ENCODE results near the gene METAP1D.
"Not testable (repeated sequence)": the region's sequence is repeated elsewhere in the genome, so short reads cannot be mapped to it uniquely, and the experiment has no call there.

METAP1D gene

DNA sequence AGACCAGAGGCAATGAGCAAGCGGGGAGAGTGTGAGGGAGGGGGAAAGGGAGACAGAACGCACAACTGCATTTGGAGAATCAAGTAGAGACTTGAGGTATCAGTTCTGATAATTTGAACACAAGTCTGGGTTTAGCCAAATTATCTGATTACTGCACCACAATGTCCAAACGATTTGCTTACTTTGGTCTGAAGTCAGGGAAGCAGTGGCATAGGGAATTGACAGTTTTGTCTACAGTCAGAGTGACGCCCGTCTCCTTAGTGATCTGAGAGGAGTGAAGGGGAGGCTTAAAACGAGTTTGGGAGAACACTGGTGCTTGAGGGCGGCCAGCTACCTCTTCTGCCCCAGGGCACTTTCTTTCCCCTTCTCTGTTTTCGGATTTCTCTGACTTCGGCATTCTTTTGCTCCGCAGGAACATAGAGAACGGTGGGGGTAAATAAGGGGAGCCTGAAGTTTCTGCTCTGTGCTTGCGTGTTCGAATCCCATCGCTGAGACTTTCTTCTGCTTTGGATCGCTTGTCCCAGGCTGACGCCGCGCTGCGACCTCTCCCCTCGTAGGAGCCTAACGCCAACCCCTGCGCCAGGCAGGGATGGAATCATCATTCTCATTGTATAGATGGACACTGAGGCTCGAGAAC, 105.8 kb downstream of the METAP1D start:
- no peak for DNase-seq

DNA sequence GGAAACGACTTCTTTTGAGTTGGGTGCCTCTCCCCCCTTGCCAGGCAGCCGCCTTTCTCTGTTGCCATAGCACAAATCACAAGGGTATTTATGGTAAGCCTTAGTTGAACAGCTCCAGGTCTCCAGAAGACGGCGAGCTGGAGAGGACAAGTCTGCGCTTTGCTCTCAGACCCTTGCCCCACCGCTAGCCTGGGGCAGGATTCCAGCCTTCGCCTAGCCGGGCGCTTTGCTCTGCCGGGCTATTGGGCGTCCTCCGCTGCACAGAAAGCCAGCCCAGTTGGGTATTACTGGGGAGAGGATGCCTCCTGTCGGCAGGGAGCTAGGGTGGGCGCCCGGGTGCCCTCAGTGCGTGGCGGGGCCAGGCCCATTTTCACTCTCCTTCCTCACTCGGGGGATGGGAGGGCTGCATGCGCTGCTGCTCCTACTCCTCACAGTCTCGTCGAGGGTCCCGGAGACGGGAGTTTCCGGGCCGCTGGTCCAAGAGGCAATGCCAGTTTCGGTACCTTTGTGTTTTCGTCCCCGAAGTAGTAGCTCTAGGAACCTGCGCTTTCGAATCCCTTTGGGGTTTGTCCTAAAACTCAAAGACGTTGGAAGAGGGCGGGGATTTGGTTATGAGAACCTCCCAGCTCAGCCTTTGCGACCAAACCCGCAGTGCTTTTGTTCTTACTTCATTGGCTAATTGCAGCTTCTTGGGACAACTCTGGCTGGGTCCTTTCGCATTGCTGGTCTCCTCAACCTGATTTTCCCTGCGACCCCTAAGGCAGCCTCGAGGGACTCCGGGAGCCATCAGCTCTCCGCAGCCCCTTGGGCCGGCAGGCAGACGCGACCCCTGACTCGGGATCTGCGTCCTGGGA, 106.6 kb downstream of the METAP1D start:
- DNase-seq = no peak

DNA sequence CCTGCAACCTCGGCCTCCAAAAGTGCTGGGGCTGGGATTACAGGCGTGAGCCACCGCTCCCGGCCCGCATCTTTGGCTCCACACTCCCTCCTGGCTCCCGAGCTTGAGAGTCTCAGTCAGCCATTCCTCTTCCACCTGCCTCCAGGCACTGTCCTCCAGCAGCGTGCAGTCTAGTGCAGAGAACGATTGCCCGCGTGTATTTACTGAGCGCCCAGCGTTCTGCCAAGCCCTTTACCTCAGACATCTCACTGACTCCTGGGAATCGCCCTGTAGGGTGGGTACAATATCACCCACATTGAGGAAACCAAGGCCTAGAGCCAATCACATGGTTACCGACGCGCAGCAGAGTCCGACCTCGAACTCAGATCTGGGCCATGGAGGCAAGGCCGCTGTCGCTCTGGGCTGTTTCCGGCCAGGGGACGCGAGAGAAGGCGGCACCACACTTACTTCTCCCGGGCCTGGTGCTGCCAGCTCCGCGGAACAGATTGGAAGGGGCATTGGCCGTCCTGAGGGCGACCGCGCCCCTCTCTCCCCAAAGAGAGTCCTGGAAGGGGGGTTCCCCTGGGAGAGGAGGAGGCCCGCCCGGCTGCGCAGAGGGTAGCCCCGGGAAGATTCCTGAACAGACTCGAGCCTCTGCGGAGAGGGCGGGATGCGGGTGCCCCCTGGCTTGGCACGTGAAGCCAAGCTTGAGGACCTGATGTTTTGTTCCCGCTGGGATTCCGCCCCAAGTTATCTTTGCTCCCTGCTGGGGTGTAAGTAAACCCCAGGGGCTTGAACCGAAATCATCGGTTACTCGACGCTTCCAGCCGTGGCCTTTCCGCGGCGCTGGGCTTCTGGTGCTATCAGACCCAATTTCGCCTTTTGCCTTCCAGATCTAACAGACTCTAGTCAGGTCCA, 108.2 kb downstream of the METAP1D start:
- DNase-seq = no peak

DNA sequence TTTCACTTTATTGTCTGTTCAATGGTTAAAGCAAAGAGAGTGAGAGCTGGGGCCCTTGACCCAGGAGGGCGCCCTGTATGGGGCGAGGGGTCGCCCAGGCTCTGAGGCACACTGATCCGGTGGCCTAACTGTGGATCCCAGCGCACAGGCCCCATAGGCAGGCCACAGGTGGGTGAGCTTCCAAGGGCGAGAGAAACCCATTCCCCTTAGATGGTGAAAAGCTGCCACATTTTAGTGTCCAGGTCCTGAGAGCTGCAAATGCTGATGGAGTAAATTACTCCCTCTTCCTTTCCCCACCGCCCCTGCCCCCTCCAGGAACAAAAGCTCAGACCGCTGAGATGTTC, 108.8 kb downstream of the METAP1D start:
- no peak for DNase-seq

DNA sequence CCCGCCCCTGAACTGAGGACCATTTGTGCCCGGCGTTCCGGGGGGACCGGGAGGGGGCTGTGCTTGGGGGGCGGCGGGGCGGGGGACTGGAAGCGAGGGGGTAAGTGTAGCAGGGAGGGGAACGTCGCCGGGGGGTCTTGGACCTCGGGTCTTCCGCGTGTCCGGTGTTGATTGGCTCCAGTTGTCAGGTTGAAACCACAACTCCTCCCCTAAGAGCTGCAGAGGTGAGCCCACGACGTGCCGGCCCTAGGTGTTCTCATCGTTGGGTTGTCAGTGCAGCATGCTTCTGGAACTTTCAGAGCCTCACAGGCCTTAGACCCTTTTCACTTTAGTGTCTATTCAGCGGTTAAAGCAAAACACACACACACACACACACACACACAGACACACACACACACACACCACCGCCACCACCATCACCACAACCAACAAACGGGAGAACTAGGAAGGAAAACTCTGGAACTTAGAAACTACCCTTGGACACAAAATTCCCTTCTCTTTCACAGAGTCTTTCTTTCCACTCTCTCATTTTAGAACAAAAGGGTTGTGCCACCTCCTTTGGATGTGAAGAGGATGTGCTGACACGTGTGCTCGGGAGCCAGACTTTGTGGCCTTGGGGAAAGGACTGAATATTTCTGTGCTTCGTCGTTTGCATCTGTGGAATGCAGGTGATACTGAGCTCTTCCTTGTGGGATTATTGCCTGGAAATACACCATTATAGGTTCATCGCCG, 109.7 kb downstream of the METAP1D start:
- no peak for DNase-seq

DNA sequence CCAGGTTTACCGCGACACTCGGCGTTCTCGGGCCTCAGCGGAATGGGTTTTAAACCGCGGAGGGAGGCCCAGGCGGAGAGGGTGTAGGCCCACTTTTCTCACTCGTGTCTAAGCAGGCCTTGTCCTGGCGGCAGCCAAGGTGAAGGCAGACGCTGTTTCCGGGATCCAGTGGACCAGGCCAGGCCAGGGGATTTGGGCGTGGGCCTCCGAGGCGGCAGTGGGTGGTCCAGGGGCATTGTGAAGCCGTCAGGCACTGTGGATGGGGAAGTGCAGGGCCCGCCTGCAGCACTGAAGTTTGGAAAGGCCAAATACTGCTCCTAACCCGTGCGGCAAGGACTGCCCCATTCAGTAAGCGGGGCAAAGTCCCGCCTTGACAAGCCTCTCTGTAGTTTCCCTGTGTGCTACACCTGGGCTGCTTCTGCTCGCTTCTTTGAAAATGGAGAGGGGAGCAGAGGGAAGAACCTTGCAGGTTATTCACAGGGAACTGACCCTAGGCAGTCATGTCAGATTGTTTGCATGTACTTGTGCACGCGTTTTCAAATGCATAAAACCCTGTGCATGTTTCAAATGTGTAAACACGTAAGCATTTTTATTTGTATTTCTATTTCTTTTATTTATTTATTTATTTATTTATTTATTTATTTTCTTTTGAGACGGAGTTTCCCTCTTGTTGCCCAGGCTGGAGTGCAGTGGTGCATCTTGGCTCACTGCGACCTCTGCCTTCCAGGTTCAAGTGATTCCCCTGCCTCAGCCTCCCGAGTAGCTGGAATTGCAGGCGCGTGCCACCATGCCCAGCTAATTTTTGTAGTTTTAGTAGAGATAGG, 110.4 kb downstream of the METAP1D start:
- no peak for DNase-seq

DNA sequence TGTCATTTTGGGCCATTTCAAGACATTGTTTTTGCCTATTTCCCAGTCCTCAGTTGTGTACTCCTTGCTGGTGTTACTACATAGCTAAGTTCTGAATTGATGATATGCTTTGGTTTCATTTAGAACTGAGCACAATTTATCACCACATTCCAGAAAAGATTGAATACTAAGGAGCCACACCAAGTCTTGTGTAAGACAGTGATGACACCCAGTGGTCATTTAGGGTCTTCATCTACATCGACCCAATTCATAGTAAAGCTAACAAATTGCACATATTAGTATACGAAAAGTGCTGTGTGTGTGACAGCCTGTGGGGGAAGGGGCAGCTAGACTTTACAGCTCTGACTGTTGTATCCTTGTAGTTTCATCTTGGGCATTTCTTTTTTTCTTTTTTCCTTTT, 113.9 kb downstream of the METAP1D start:
- peak; percentile 40 for DNase-seq

DNA sequence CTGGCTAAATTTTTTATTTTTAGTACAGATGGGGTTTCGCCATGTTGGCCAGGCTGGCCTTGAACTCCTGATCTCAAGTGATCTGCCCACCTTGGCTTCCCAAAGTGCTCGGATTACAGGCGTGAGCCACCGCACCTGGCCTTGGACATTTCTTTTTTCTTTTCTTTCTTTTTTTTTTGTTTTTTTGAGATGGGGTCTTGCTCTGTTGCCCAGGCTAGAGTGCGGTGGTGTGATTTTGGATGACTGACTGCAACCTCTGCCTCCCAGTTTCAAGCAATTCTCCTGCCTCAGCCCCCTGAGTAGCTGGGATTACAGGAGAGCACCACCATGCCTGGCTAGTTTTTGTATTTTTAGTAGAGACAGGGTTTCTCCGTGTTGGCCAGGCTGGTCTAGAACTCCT, 114.4 kb downstream of the METAP1D start:
- DNase-seq = not testable (repeated sequence)

DNA sequence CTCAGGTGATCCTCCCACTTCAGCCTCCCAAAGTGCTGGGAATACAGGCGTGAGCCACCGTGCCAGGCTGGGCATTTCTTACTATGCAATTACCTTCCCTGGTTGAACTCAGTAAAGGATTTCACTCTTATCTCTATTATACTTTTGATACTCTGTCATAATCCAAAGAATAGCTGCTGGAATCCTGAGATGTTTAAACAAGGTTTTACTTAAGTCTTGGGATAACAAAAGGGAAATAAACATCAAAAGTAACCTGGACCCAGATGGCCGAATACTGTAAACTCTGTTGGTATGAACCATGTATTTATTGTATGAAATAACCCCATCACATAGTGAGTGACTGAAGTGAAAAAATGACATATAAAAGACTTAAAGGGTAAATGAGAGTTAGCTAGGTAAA, 114.8 kb downstream of the METAP1D start:
- no peak for DNase-seq

DNA sequence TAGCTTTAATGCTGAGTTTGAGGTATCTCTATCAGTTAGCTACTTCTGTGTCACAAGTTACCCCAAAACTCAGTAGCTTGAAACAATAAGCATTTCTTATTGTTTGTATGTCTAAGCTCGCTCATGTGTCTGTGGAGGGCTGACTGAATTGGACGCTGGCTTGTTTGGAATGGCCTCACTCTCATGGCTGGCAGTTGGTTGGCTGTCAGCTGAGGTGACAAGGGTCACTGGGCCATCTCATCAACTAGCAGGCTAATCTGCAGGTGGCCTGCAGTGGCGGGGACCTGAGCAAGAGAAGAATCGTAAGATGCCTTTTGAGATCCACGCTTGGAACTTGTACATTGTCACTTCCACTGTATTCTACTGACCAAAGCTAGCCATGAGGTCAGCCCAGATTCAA, 116.4 kb downstream of the METAP1D start:
- DNase-seq = no peak

DNA sequence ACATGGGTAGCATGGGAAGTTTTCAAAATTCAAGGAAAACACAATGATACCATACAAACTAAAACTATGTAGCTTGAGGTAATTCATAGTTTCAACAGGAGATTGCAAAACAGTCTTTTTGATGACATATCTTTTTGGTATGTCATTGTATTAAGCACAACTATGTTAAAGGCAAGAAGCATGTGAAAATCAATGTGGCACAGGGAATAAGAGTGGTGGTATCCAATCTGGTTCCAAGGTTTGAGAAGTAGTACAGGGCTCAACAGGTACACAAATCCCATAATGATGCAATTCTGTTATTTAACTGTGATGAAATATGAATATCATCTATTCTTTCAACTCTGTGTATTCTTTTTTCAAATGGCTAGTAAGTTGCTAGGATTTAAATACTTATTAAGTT, 119.3 kb downstream of the METAP1D start:
- DNase-seq = no peak

DNA sequence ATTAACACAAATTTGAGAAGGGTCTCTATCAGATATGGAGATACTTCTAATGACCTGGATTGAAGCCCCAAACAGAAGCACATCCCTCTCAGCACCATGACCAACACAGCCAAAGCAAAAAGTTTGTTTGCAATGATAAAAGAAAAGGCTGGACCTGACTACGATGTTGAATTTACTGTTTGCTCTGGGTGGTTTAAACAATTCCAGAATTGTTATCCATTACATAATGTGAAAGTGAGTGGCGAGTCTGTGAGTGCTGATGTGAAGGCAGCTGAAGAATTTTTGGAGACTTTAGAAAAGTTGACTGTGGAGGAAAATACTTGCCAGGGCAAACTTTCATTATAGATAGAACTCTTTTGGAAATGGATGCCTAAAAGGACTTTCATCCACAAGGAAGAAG, 120.4 kb downstream of the METAP1D start:
- no peak for DNase-seq

DNA sequence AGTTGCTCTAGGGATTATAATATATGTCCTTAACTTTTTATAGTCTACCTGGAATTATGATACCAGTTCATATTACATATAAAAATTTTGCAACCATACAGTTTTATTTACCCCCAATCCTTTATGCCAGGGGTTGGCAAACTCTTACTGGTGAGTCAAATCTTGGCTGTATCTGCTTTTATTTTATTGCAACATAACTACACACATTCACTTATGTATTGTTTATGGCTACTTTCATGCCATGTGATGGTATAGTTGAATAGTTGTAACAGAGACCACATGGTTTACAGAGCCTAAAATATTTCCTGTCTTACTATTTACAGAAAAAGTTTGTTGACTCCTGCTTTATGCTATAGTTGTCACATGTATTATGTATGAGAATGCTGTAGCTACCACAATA, 128.7 kb downstream of the METAP1D start:
- no peak for DNase-seq

DNA sequence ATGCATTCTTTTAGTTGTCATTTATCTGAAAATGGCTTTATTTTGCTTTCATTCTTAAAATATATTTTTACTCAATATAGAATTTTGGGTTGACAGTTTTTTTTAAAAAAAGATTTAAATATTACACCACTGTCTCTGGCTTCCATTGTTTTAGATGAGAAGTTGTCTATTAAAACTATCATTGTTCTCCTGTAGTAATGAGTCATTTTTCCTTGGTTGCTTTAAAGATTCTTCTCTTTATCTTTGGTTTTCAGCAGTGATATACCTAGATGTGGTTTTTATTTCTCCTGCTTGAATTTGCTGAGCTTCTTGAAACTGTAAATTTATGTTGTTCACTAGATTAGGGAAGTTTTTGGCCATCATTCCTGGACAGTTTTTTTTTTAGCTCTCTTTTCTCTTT, 129.7 kb downstream of the METAP1D start:
- no peak for DNase-seq
